SKM-1 treated with dmso at 0.1 percent for 144 hours (cell line): ENCODE measurements around the gene DDX6.

Experiments used
- DNase-seq: peaks from one replicate; lab custom pipeline; 2025; ENCODE audit not compliant: unreplicated experiment; lab: John Stamatoyannopoulos, UW

DDX6 gene

GRCh38 chr11:118705111-118705741, 85.7 kb downstream of the DDX6 start:
- DNase-seq: no peak

DNA sequence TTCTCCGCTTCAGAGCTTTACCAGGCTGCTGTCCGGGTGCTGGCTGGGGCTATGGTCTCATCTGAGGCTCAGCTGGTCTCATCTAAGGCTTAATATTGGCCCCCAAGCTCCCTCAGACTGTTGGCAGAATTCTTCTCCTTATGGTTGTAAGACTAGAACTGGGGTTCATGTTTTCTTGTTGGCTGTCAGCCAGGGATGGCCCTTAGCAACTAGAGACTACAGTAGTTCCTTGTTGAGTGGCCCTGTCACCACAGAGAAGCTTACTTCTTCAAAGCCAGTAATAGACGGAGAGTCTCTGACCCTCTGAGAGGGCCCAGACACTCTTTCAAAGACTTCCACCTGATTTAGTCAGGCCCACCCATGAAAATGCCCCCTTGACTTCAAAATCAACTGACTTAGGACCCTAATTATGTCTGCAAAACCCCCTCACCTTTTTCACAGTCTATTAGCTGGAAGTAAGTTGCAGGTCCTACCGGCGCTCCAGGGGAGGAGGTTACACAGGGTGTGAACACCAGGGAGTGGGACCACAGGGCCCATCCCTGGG, 87.3 kb downstream of the DDX6 start:
- DNase-seq: peak; percentile 67

- DNase-seq: no peak
Measured at GRCh38 chr11:118699506-118700220, 91.3 kb downstream of the DDX6 start.
